IPS-18a (cell line): Measurements from ENCODE around the gene PROM1.

Source experiments
- H3K27ac ChIP-seq: one replicate; pipeline ENCODE4 v1.5.1; 2013; ENCODE audit warnings: low read length
- H3K27me3 ChIP-seq: one replicate; pipeline ENCODE4 v1.6.1; 2013; ENCODE audit warnings: mild to moderate bottlenecking, low read length; ENCODE audit not compliant: control insufficient read depth, insufficient read depth
- H3K36me3 ChIP-seq: one replicate; pipeline ENCODE4 v1.6.1; 2013; ENCODE audit warnings: low read depth, low read length; ENCODE audit not compliant: control insufficient read depth
- H3K4me1 ChIP-seq: one replicate; pipeline ENCODE4 v1.6.1; 2013; ENCODE audit warnings: low read depth, low read length; ENCODE audit not compliant: control insufficient read depth
- H3K4me3 ChIP-seq: one replicate; pipeline ENCODE4 v1.5.1; 2013; ENCODE audit warnings: low read length
- H3K9ac ChIP-seq: one replicate; pipeline ENCODE4 v1.6.1; 2013; ENCODE audit warnings: mild to moderate bottlenecking, low read length, moderate library complexity
- H3K9me3 ChIP-seq: one replicate; pipeline ENCODE4 v1.6.1; 2013; ENCODE audit warnings: low read depth, low read length; ENCODE audit not compliant: control insufficient read depth

PROM1 gene

DNA sequence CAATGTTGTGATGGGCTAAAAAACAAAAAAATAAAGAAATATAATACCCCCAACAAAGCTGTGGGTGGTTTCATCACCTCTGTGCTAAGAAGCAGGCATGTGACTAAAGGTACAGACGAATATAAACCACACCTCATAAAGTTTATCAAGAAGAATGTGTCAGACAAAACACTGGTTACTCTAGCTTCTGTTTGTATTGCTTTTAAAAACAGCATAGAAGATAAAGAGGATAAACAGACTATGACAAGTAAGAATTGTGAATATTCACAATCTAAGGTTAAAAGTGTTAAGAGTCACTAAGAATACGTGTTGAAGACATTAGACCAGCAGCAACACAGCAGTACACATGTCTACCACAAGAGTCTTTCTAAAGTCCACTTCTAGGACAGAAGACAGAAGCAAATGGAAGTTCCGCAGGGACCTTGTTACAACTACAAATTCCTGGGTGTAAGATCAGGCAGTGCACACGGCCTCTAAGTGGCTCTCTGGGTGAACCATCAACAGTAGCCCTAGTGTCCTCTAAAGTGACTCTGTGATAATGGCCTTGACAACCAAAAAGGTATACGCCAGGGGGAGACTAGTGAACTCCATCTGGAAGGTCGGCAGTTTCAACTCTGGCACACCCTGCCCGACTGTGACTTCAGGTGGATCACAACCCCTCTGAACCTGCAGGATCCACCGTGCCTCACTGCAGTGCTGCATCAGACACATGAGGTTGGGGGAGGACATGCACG, 112.6 kb downstream of the PROM1 start:
- Histone ChIP-seq H3K9me3 (no peaks in the 10 kb centered on the region), H3K9ac (no peak overlapping the region), H3K4me1 (no peaks in the 10 kb centered on the region), H3K27ac (no peak overlapping the region), H3K27me3 (no peaks in the 10 kb centered on the region), H3K36me3 (peaks cover 7% of the 10 kb centered on the region), H3K4me3 (no peak overlapping the region)

DNA sequence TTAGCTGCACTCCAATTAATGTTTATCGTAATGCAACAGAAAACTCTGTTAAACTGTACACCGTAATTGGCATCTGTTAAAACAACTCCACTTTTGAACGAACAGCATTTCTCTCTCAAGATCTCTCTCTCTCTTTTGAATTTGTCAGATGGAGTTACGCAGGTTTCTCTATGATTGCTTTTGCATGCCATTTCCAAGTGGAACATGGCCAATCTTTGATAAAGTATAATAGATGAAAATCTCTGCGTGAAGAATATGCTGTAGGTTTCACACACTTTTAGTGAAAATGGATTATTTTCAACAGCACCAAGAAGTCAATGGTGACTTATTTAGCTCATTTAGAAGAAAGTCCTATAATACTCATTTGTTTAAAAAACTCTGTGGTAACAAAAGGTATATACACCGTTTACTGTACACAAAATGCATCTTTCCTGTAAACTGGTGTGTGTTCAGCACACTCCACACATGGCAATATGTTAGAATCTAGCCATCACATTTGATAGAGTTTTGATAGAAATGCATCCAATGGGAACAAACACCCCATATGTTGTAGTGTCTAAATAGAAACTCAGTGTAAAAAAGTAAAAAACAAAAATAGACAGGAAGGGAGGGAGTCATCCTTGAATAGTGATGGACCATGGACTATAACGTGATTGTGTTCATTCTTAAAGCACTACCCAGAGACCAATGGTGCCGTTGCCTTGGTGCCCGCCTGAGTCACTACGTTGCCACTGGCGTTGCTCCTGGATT, 115.1 kb downstream of the PROM1 start:
- Histone ChIP-seq H3K9me3 (no peaks in the 10 kb centered on the region), H3K4me3 (no peak overlapping the region), H3K27ac (no peak overlapping the region), H3K9ac (no peak overlapping the region), H3K27me3 (no peaks in the 10 kb centered on the region), H3K36me3 (peaks cover 7% of the 10 kb centered on the region), H3K4me1 (no peaks in the 10 kb centered on the region)

DNA sequence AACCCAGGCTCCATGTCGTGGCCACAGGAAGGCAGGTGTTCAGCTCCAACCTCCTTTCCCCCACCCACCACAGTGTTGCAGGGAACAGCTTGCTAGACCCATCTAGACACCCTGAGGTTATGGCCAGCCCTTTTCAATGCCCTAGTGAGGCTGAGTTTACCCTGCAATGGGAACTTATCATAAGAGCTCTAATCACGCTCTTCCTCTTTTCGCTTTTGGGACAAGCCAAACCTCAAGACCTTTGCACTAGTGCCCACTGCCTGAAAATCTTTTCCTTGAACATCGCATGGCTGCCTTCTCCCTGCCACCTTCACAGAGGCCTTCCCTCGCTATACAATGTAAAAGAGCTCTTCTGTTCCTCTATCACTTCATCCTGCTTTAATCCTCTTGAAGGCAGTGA, 118.5 kb downstream of the PROM1 start:
- Histone ChIP-seq H3K36me3 (peaks cover 7% of the 10 kb centered on the region), H3K27me3 (no peaks in the 10 kb centered on the region), H3K4me1 (no peaks in the 10 kb centered on the region), H3K27ac (no peak overlapping the region), H3K9ac (no peak overlapping the region), H3K4me3 (no peak overlapping the region), H3K9me3 (no peaks in the 10 kb centered on the region)

DNA sequence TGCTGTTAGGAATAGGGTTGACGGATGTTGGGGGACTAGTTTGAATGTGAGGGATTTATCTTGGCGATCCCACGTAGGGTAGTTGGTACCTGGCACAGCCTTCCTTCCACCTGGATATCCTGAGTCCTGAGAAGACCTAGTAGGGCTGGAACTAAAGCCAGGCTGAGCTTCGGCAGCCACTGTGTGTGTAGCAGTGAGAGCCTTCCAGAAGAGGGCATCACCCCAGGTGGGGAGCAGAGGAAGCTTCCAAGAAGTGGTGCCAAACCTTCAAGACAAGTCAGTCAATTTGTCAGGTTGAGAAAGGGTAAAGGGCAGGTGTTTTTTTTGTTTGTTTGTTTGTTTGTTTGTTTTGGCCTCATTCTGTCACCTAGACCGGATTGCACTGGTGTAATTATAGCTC, 119.7 kb downstream of the PROM1 start:
- no peak overlapping the region for H3K27ac ChIP-seq

DNA sequence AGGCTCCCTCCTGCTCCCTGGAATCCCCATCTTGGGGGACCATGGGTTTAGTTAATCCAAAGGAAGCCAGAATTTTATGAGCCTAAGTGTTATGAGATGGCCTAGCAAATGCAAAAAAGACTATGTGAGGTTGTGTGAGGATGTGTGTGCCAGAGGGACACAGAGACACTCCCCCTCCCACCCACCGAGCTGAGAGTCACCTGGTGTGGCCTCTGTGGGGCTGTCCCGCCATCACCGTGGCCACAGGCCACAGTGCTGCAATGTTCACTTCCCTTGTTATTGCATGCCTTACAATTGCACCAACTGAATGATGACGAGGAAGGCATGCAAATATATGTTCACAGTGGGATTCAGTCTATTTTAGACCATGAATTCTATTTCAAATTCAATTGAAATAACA, 120.2 kb downstream of the PROM1 start:
- Histone ChIP-seq H3K4me1 (no peaks in the 10 kb centered on the region), H3K36me3 (peaks cover 1% of the 10 kb centered on the region), H3K27me3 (no peaks in the 10 kb centered on the region)

More for the DNA sequence above, 119.7 kb downstream of the PROM1 start:
- no peaks in the 10 kb centered on the region for H3K4me1 ChIP-seq
- H3K36me3 ChIP-seq = peaks cover 7% of the 10 kb centered on the region
- no peaks in the 10 kb centered on the region for H3K27me3 ChIP-seq
- H3K4me3 ChIP-seq = no peak overlapping the region
- H3K9ac ChIP-seq = no peak overlapping the region
- no peaks in the 10 kb centered on the region for H3K9me3 ChIP-seq

DNA sequence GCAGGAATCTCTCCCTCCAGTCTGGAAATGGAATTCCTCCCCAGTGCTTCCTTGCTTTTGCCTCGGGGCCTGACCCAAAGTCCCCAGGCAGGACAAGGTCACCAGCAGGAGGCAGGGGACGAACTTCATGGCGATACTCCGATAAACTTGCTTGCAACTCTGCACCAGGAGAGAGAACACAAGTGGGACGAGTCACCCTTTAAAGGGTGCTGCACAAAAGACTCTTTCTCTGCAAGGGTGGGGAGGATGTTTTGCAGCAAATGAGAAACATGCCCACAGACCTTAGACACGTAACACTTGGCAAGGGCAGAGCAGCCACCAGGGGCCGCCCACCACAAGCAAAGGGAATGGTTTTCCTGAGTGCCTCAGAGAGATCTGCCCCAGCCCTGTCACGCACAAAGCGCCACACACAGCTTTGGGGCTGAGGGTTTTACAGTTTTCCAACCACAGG, 120.8 kb downstream of the PROM1 start, which contains the start of gene FGFBP2:
Gene FGFBP2 (minus strand): TSS at position 175 of the 451 bp plus-strand sequence. CDS start 46 bp downstream, at position 129.
- H3K4me1 ChIP-seq = peaks cover 3% of the 10 kb centered on the region
- H3K27me3 ChIP-seq = no peaks in the 10 kb centered on the region
- H3K4me3 ChIP-seq = no peak within 1 kb of the TSS
- H3K9ac ChIP-seq = no peak within 1 kb of the TSS
- H3K27ac ChIP-seq = no peak within 1 kb of the TSS
- no peaks in the 10 kb centered on the region for H3K36me3 ChIP-seq
- no peaks in the 10 kb centered on the region for H3K9me3 ChIP-seq

More for the DNA sequence above, 120.2 kb downstream of the PROM1 start:
- Histone ChIP-seq H3K27ac (no peak overlapping the region), H3K9me3 (no peaks in the 10 kb centered on the region), H3K9ac (no peak overlapping the region), H3K4me3 (no peak overlapping the region)

DNA sequence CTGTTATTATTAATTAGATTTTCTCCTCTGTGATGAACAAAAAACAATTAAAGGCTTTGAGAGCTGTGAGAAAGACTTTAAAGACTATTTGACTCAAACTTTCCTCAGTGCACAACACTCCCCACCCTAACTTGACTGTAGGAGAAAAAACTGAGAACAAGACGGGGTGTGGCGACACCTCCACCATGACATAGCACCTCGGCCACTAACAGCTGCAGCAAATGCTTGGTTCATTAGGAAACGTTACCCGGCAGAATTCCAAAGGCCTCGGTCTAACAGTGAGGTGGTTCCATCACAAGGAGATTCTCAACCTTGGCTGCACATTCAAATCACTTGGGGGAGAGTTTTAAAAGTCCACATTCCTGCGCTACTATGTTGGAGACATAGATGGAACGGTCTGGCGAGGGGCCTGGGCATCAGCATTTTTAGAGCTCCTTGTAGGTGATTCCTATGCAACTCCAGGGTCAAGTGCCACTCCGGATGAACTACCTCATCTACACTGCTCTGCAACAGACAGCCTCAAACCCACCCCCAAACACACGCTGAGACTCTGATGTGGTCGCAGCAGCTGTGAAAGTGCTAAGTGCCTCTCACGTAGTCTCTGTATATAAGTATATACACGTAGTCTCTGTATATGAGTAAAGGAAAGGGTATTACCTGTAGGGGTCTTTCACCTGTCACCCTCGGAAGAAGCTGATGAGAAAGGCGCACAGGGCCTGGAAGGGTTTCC, 121.9 kb downstream of the PROM1 start:
- Histone ChIP-seq H3K4me1 (peaks cover 6% of the 10 kb centered on the region), H3K27ac (no peak overlapping the region), H3K27me3 (no peaks in the 10 kb centered on the region), H3K9me3 (no peaks in the 10 kb centered on the region), H3K36me3 (no peaks in the 10 kb centered on the region), H3K4me3 (no peak overlapping the region), H3K9ac (no peak overlapping the region)

DNA sequence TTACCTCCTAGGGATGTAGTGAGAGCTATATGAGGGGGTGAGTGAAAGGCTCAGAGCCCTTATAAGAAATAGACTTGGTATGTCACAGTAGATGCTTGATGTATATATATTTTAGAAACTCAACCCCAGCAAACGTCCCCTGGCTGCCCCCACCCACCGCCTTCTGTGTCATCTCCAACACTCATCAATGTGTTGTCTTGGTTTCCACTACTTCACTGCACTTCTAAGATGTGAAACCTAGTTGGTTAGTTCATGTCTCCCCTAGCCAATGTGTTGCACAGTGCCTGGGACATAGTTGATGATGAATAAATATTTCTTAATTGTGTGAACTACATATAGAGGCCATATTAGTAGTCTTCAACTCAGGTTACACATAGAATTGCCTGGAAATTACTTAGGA, 125.3 kb downstream of the PROM1 start:
- Histone ChIP-seq H3K27ac (no peak overlapping the region), H3K4me3 (no peak overlapping the region), H3K27me3 (no peaks in the 10 kb centered on the region), H3K9me3 (no peaks in the 10 kb centered on the region), H3K4me1 (peaks cover 6% of the 10 kb centered on the region), H3K9ac (no peak overlapping the region), H3K36me3 (no peaks in the 10 kb centered on the region)

DNA sequence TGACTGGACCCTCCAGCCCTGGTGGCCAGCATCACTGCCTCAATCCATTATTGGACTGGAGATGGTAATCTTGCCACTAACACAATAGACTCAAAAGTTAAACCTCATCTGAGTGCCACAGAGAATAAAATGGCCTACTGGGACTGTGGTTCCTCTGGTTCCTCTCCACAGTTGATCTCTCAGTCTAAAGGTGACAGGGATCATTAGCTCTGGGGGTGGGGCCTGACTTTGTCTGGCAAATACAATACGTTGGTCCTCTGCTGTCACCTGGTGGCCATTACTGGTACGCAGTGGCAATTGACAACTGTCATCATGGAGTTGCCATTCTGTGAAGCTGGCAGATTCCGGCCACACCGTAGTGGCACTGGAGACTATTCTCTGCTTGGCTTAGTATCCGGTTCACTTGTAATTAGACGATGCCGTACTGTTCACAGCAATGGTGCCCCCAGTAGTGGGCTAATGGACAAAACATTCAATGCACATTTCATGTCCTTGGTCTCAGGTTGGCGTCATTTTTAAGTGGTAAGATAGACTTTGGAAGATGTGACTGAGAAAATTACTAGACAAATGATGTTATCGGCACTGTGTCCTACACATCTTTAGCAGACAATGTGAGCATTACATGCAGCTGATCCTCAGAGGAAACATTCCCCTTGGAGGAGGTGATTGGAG, 127.5 kb downstream of the PROM1 start:
- no peak overlapping the region for H3K9ac ChIP-seq
- H3K9me3 ChIP-seq = no peaks in the 10 kb centered on the region
- H3K27me3 ChIP-seq = no peaks in the 10 kb centered on the region
- H3K4me3 ChIP-seq = no peak overlapping the region
- no peak overlapping the region for H3K27ac ChIP-seq
- H3K36me3 ChIP-seq = no peaks in the 10 kb centered on the region
- peaks cover 6% of the 10 kb centered on the region for H3K4me1 ChIP-seq

DNA sequence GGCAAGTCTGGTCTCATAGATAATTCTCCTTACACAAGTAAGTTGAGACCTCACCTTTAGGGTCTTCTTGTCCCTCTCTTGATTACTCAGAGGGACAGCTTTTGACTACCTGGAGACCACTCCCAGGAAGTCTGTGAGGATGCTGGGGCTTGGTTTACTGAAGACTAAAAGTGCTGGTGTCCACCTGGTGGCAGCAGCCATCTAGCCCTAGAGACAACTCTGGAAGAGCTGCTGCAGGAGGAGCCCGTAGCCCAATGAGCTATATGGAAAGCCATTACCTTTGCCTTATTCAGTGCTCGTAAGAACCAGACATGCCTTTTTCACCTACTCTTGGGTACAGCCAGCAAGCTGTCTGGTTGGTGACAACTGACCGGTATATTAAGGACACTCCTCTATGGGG, 128.2 kb downstream of the PROM1 start:
- no peaks in the 10 kb centered on the region for H3K9me3 ChIP-seq
- no peak overlapping the region for H3K4me3 ChIP-seq
- H3K27ac ChIP-seq = no peak overlapping the region
- peaks cover 6% of the 10 kb centered on the region for H3K4me1 ChIP-seq
- H3K27me3 ChIP-seq = no peaks in the 10 kb centered on the region
- H3K9ac ChIP-seq = no peak overlapping the region
- H3K36me3 ChIP-seq = no peaks in the 10 kb centered on the region

DNA sequence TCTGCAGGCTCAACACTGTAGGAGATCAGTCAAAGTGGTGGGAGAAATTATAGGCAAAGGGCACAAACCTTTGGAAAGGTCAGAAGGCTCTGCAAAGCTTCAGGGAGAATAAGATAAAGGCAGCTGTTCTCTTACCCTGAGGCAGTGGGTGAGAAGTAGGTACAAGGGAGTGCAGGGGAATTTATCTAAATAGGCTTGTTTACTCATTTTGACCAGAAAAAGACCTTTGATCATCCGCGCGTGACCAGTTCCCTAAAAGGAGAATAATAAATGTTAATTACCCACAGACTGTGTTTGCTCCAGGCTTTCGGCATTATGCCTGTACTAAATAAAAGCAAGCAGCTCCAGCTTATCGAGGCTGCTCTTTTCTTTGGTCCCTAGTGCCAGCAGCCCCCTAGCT, 130.2 kb downstream of the PROM1 start:
- H3K4me1 ChIP-seq = peaks cover 6% of the 10 kb centered on the region
- no peaks in the 10 kb centered on the region for H3K27me3 ChIP-seq
- no peaks in the 10 kb centered on the region for H3K9me3 ChIP-seq
- no peak overlapping the region for H3K27ac ChIP-seq
- H3K9ac ChIP-seq = no peak overlapping the region
- H3K4me3 ChIP-seq = no peak overlapping the region
- H3K36me3 ChIP-seq = no peaks in the 10 kb centered on the region
